Mucosa of descending colon (tissue), 3 donors: ENCODE results near the gene LCAT. TPM values are rescaled to one million over a fixed set of nuclear protein-coding genes. Genes with fewer than 3 reads are reported as not detected.

Experiments used
- ATAC-seq: fragments of 200-7000 bp; cut with Tn5 transposase; one replicate; pipeline ENCODE4 v1.9.1; 2020; ENCODE audit warnings: mild to moderate bottlenecking, moderate library complexity
- DNase-seq, 3 donors: peaks; one replicate each; pipeline ENCODE4 v3.0.0-alpha.2; 2020
- H3K36me3 ChIP-seq: fragments of 200-600 bp; one replicate; pipeline ENCODE4 v1.8.0; 2021; ENCODE audit warnings: low read depth, mild to moderate bottlenecking
- H3K4me1 ChIP-seq: fragments of 200-600 bp; one replicate; pipeline ENCODE4 v1.8.0; 2021; ENCODE audit warnings: low read depth, mild to moderate bottlenecking
- H3K4me3 ChIP-seq: fragments of 200-600 bp; one replicate; pipeline ENCODE4 v1.8.0; 2021; ENCODE audit warnings: mild to moderate bottlenecking
- H3K9me3 ChIP-seq: fragments of 200-600 bp; one replicate; pipeline ENCODE4 v1.8.0; 2021; ENCODE audit warnings: mild to moderate bottlenecking
- CTCF ChIP-seq: fragments of 200-600 bp; IDR thresholded peaks from one replicate; pipeline ENCODE4 v1.8.0; 2022; ENCODE audit warnings: antibody characterized with exemption, mild to moderate bottlenecking
- intact Hi-C, 2 donors: fragments of 100-400 bp; cut with DNase I in 1 of 2; cut with micrococcal nuclease in 1 of 2; formaldehyde crosslinking; loops; one replicate each; pipeline versions ENCODE4 v1.11.0 to v1.11.1; 2022; cut with DNase I, micrococcal nuclease
- total RNA-seq, 3 donors: library from RNA; stranded (reverse); fragmentation: NEBNext Ultra II Directional in 2 of 3; extraction: Animal tissue kit (Norgen Biotek cat#: 25700) in 2 of 3; gene quantifications; one replicate each; pipeline versions ENCODE4 v1.2.1 to v1.2.4, GENCODE V29; 2021 to 2023
- donor health status: DM: no; HTN: no; CAD: no; lungs with moderate emphysema.
- donor health status: DM: no; HTN: no; CAD: no.
- donor health status: DM: no; HTN: yes; CAD: no.

Gene LCAT
- total RNA-seq, 3 donors from 2014 or later: 2.2 to 20.3 (median 9.4) TPM

DNA sequence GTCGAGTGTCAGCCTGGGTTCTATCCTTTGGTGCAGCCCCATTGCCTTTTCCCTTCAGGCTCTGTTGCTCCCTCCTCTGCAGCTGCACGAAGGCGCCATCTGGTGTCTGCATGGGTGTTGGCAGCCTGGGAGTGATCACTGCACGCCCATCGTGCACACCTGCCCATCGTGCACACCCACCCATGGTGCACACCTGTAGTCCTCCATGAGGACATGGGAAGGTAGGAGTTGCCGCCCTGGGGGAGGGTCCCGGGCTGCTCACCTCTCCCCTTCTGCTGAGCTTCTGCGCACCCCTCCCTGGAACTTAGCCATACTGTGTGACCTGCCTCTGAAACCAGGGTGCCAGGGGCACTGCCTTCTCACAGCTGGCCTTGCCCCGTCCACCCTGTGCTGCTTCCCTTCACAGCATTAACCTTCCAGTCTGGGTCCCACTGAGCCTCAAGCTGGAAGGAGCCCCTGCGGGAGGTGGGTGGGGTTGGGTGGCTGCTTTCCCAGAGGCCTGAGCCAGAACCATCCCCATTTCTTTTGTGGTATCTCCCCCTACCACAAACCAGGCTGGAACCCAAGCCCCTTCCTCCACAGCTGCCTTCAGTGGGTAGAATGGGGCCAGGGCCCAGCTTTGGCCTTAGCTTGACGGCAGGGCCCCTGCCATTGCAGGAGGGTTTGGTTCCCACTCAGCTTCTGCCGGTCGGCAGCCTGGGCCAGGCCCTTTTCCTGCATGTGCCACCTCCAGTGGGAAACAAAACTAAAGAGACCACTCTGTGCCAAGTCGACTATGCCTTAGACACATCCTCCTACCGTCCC, 15.2 kb downstream of the LCAT start:
- peak; percentile 79 to 84 (median 83) for DNase-seq
- no peaks in the 10 kb centered on the region for H3K9me3 ChIP-seq
- peak; percentile 87 for ATAC-seq
- intact Hi-C loops: loop anchor here in 1 of 2 donors (10.0 kb wide), 1 partner anchor 114 kb away; no protein-coding TSS in a partner anchor
- TF ChIP-seq CTCF: peak; percentile 63
- H3K4me3 ChIP-seq: no peak overlapping the region
- no peaks in the 10 kb centered on the region for H3K4me1 ChIP-seq
- peaks cover 5% of the 10 kb centered on the region for H3K36me3 ChIP-seq

GRCh38 chr16:67928147-67928546, 15.8 kb downstream of the LCAT start:
- no peak for DNase-seq

DNA sequence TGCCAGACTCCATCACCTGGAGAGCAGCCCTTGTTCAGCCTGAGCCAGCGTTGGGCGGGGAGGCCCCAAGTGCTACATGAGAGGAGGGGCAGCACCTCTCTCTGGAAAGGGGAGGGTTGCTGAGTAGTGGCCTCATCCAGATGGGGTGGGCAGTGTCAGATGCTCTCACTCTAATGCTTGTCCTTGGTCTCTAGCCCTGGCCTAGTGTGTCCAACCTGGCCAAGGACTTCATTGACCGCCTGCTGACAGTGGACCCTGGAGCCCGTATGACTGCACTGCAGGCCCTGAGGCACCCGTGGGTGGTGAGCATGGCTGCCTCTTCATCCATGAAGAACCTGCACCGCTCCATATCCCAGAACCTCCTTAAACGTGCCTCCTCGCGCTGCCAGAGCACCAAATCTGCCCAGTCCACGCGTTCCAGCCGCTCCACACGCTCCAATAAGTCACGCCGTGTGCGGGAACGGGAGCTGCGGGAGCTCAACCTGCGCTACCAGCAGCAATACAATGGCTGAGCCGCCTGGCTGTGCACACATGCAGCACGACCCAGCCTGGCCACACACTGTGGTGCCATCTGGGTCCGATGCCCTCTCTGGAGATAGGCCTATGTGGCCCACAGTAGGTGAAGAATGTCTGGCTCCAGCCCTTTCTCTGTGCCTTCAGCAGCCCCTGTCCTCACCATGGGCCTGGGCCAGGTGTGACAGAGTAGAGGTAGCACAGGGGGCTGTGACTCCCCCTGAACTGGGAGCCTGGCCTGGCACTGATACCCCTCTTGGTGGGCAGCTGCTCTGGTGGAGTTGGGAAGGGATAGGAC, 16.6 kb downstream of the LCAT start:
- intact Hi-C loops: loop anchor here in 1 of 2 donors (10.0 kb wide), 1 partner anchor 113 kb away; no protein-coding TSS in a partner anchor
- Histone ChIP-seq H3K4me3 (no peak overlapping the region), H3K36me3 (peaks cover 5% of the 10 kb centered on the region), H3K4me1 (no peaks in the 10 kb centered on the region), H3K9me3 (no peaks in the 10 kb centered on the region)
- ATAC-seq (no peak), DNase-seq (no peak)
- no peak for TF ChIP-seq CTCF

More at GRCh38 chr16:67928147-67928546, 15.8 kb downstream of the LCAT start:
- no peaks in the 10 kb centered on the region for H3K4me1 ChIP-seq
- H3K9me3 ChIP-seq: no peaks in the 10 kb centered on the region
- ATAC-seq: no peak
- intact Hi-C loops: loop anchor here in 1 of 2 donors (10.0 kb wide), 1 partner anchor 113 kb away; no protein-coding TSS in a partner anchor
- no peak for TF ChIP-seq CTCF
- H3K4me3 ChIP-seq: no peak overlapping the region
- peaks cover 5% of the 10 kb centered on the region for H3K36me3 ChIP-seq

GRCh38 chr16:67926181-67926750, 17.7 kb downstream of the LCAT start:
- no peak overlapping the region for H3K4me3 ChIP-seq
- ATAC-seq (no peak), DNase-seq (no peak)
- TF ChIP-seq CTCF: no peak
- intact Hi-C loops: loop anchor here in 1 of 2 donors (10.0 kb wide), 1 partner anchor 111 kb away; no protein-coding TSS in a partner anchor
- H3K4me1 ChIP-seq: no peaks in the 10 kb centered on the region
- no peaks in the 10 kb centered on the region for H3K9me3 ChIP-seq
- H3K36me3 ChIP-seq: peaks cover 5% of the 10 kb centered on the region

- no peak for TF ChIP-seq CTCF
- ATAC-seq (no peak), DNase-seq (no peak)
- peaks cover 5% of the 10 kb centered on the region for H3K36me3 ChIP-seq
- no peaks in the 10 kb centered on the region for H3K4me1 ChIP-seq
- intact Hi-C loops: loop anchor here in 1 of 2 donors (10.0 kb wide), 1 partner anchor 110 kb away; no protein-coding TSS in a partner anchor
- H3K9me3 ChIP-seq: no peaks in the 10 kb centered on the region
- H3K4me3 ChIP-seq: no peak overlapping the region
Measured at GRCh38 chr16:67924140-67924906, 19.6 kb downstream of the LCAT start.
